Right hindlimb (tissue), 1 donor: ENCODE results near the gene MTMR1.
A peak's percentile ranks its signal among the peaks of the same experiment; 100 is the strongest.

ENCODE experiments used
- DNase-seq: peaks from one replicate; pipeline ENCODE4 v3.0.0-alpha.2; 2018

The MTMR1 gene

DNA sequence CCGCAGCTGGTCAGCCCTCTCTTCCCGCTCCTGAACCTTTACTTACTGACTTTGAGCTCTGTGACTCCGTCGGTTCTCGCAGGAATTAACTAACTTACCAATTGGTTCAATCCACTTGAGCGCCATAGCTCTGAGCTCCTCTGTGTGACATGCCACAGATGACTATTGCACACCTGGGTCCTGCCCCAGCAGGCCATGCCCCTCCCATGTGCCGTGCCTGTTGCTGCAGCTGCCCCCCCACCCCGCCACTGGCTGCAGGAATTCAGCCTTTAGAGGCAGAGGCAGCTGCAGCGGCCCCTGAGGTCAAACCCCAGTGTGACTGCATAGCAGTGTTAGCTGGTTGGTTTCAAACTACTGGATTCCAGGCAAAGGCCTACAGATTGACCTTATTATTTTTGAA is 70.6 kb downstream of the MTMR1 start:
- no peak for DNase-seq

- no peak for DNase-seq
Measured at GRCh38 chrX:150765237-150765636, 72.0 kb downstream of the MTMR1 start.

- DNase-seq: no peak
Measured at GRCh38 chrX:150765782-150766350, 72.7 kb downstream of the MTMR1 start.

DNA sequence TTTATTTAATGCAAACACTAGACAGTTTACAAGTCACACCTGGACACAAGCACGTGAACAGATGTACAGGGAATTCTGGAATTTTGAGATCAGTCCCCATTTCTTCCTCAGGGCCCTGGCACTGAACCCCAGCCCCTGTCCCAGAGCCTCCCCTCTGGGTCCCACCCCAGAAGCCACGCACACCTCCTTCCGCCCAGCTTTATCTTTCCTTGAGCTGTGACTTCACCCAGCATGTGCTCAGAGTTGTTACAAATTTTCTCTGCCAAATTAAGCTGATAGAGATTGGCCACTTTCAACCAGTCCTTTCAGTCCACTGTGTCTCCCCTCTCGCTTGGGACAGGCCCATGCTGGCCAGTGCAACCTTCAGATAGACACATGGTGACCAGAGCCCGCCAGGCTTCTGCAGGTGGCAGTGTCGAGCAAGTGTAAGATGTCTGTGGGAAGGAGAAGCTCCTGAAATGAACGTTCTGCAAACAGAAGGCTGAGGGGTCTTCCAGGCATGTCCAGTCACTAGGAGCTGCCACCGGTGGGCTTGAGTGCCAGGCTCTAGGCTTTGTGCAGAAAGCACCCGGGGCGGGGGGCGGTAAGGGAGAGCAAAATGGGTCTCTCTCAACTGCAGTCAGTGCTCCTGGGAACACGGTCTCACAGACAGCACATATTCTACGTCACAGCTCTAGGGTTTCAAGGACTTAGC is 73.3 kb downstream of the MTMR1 start:
- DNase-seq: no peak

DNA sequence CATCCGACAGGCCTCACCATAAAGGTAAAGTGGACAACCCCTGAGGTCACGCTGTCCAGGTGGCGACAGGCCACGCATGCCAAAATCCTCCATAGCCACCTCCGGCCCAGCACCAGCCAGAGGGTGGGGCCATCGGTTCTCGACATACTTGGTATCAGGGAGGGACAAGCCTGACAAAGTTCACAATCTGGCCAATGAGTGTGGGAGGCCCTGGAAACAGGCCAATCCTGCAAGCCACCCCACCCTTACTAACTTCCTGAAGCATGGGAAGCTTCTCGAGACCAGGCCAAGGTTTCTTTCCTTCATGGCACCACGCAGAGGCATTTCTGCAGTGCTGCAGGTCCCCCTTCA is 73.8 kb downstream of the MTMR1 start:
- no peak for DNase-seq

GRCh38 chrX:150767475-150768131 is 74.4 kb downstream of the MTMR1 start:
- no peak for DNase-seq

DNA sequence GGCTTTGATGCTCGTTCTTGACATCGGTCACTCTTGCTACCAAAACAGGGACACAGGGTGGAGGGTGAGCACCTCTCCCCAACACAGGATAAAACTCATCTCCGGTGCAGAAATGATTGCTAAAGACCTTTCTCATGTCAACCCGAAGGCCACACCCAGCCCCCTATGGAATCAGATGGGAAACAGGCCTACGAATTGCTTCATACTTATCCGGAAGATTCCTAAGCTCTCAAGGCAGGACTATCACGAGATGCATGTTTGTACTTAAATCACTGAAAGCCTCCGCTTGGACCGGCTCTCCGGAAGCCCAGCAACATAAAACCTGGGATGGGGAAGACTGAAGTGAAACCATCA is 74.9 kb downstream of the MTMR1 start:
- DNase-seq: no peak

DNA sequence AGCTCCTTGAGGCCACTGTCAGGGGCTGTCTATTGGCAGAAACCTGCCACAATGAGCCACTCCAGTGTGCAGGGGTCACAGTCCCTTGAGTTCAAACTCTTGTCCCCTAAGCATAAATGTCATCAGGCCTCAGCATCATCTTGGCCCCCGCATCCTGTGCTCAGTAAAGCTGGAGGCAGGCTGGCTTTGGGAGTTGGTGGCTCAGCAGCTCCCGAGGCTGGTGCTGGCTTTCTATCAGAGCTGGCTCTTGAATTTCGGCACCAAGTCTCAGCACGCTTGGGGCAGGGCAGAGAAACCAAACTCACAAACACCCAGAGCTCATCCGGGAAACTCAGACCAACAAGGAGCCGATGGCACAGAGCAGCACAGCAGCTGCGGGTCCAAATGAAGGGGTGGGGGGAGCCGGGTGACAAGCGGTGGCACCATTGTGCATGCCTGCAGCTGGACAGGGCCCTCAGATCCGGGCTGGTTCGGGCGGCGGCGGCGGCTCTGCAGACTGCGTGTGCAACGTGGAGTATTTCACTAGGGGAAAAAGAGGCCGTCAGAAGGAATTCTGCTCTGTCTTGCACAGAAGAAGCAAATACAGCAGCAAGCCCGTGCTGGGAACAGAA is 75.5 kb downstream of the MTMR1 start:
- no peak for DNase-seq

DNA sequence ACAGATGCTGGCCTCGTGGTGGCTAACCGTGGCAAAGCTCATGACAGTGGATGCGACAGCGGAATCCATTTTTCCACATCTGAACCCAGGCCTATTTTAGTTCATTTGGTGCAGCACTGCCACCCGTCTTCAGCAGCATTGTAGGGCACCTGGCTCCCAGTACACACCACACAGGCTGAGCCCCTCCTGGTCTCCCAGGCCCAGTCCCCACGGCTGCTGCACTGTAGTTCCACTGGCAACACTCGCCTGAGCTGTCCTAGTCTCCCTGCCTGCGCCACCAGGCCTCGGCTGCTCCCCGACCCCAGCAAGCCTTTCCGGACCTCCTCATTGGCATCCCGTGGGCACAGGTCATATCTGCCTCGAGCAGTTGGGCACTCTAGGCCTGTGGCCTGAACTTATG is 76.2 kb downstream of the MTMR1 start:
- no peak for DNase-seq

DNA sequence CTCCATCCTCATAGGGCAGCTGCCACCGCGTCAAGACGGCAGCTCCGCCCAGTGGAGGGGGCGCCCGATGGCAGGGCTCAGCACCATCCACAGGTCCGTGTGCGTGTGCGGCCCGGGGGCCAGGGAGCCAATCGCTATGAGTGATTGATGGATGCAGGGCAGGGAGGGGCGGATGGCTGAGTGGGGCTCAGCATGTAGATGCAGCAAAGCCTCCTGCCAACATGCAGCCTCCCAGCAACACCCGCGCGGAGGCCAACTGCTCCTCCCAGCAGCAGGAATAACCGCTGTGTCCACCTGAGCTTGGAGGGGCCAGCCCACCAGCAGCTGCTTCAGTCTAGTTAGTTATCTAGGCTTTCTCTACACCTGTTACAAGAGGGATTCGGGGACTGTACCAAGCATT is 77.4 kb downstream of the MTMR1 start:
- no peak for DNase-seq

DNA sequence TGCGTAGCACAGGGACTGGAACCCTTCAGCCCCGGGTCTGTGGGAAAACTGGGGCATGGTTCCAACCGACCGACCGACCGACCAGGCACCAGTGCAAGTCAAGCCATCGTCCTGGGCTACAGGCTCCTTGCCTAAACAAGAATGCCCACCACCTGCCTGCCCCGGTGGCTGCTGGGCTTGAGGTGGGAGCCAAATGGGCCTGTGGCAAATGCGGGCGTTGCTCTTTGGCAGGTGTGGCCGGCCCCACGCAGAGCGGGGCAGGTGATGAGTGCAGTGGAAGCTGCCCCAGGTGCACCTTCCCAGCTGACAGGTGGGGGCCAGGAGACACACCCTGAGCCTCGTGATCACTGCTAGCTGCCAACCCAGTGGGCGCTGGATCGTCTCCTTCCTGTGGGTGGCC is 77.9 kb downstream of the MTMR1 start:
- DNase-seq: no peak

GRCh38 chrX:150772150-150772970 is 79.2 kb downstream of the MTMR1 start:
- DNase-seq: peak; percentile 78

- no peak for DNase-seq
Measured at GRCh38 chrX:150773117-150773516, 79.9 kb downstream of the MTMR1 start.

DNA sequence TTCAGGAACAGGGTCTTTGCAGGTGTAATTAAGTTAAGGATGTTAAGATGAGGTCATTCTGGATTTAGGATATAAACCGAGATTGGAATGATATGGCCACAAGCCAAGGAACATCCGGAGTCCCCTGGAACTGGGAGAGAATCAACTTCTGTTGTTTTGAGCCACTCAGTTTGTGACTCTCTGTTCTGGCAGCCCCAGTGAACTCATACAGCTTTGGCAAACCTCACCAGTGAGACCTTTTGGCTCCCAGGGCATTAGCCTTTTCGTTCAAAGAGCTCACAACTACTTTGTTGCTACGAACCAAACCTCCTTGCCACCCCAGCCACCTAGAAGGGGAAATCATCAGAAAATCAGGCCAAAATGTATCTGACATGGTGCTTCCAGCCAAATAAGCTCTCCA is 80.4 kb downstream of the MTMR1 start:
- DNase-seq: no peak

- DNase-seq: no peak
Measured at GRCh38 chrX:150774798-150775568, 81.8 kb downstream of the MTMR1 start.

- DNase-seq: no peak
Measured at GRCh38 chrX:150775569-150776350, 82.6 kb downstream of the MTMR1 start.

GRCh38 chrX:150777328-150777992 is 84.3 kb downstream of the MTMR1 start:
- no peak for DNase-seq

- no peak for DNase-seq
Measured at GRCh38 chrX:150779385-150779784, 86.2 kb downstream of the MTMR1 start.

DNA sequence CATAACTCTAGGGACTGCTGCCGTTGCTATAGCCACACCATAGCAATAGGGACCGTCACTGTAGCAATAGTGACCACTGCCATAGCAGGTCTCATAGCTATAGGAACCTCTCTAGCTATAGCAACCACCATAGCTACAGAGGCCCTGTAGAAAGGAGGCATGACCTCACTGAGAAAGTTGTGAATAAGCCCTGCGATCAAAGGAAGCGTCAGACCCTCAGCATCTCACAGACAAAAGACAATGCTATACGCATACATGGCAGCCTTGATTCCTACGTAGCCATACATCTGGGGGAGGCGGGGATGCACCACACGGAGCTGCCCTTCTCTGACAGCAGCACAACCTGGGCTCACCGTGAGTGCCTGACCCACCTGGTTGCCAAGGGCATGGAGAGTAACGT is 88.5 kb downstream of the MTMR1 start:
- DNase-seq: no peak

GRCh38 chrX:150790021-150790420 is 96.8 kb downstream of the MTMR1 start:
- DNase-seq: no peak

GRCh38 chrX:150792949-150793527 is 99.8 kb downstream of the MTMR1 start:
- no peak for DNase-seq
